ENCODE data around the gene PPP3CB.

The PPP3CB gene

DNA sequence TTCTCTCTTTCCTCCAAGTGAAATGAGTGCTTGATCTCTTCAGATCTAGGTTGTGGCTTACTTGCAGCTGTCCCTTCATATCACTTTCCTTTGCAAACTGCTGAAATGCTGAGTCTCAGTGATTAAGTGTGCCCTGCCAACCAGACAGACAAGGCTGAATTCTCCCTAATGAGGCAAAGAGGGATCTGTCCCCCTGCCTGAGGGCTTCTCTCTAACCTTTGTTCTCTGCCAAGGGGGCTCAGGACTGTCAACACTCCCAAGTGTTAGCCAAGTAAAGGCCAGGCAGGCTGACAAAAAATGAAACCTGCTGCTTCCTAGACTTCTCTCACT, 62.3 kb downstream of the PPP3CB start, which contains the start of gene MSS51:
MSS51 (minus strand) TSS at position 24 of the 330 bp plus-strand sequence. CDS start 5,277 bp downstream, outside the sequence.
- no peak for DNase-seq (ENCODE audit: extremely low spot score)
- ChIA-PET POLR2A (no interaction called here), CTCF (no interaction called here)
- TF ChIP-seq SUZ12 (IDR thresholded peaks at IDR 0.05) (no peak), ZNF384 (IDR thresholded peaks at IDR 0.05) (no peak), ELF4 (IDR thresholded peaks at IDR 0.05) (no peak), FOXA1 (IDR thresholded peaks at IDR 0.05) (no peak), BHLHE40 (IDR thresholded peaks at IDR 0.05; ENCODE audit: borderline replicate concordance) (no peak), HDGF (IDR thresholded peaks at IDR 0.05; ENCODE audit: borderline replicate concordance) (no peak)
- TF ChIP-seq, protein P1, sequence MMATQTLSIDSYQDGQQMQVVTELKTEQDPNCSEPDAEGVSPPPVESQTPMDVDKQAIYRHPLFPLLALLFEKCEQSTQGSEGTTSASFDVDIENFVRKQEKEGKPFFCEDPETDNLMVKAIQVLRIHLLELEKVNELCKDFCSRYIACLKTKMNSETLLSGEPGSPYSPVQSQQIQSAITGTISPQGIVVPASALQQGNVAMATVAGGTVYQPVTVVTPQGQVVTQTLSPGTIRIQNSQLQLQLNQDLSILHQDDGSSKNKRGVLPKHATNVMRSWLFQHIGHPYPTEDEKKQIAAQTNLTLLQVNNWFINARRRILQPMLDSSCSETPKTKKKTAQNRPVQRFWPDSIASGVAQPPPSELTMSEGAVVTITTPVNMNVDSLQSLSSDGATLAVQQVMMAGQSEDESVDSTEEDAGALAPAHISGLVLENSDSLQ (IDR thresholded peaks at IDR 0.05), result no peak

DNA sequence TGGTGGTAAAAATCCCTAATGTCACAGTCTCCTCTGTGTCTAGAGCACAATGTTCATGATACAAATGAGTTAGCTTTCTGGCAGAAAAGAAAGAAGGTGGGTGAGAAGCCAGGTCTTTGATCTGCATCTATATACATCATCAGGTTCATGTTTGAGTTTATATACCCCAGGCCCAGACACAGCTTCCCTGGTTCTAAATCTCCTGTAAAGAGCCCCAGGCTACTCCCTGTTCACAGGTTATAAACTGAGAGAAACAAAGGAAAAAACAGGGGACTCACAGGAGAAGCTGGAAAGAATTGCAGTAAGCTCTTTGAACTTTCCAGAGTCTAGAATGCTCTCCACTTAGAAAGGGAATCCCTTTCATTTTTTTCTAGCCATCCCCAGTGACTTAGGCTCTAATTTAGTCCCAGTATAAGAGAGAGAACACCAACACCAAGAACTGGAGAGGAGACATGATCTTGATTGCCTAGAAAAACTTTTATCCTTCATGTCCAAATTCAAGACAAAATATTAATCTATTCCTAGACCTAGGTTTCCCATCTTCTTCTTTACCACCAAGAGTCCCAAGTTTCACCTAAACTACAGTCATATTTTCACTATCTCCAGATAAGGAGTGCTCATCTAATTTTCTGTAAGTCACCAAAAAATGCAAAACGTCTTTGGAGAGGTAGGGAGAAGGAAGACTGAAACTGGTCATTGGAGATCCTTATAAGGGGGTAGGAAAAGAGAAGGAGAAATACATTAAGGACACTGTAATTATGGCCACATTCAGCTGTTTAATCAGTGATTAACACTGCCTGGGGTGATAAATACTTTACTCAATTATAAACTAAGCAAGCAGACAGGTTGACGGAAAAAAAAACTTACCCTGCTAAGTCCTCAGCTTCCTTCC, 62.9 kb downstream of the PPP3CB start:
- CTCF ChIA-PET, result no interaction called here
- TF ChIP-seq FOXM1 (IDR thresholded peaks at IDR 0.05; ENCODE audit: borderline replicate concordance) (no peak), TARDBP (IDR thresholded peaks at IDR 0.05) (no peak), CTBP1 (IDR thresholded peaks at IDR 0.05; ENCODE audit: borderline replicate concordance) (no peak), FOXA1 (IDR thresholded peaks at IDR 0.05) (no peak), HDGF (IDR thresholded peaks at IDR 0.05; ENCODE audit: borderline replicate concordance) (no peak), LEF1 (IDR thresholded peaks at IDR 0.05; ENCODE audit: borderline replicate concordance) (no peak)
- TF ChIP-seq, protein P1 (IDR thresholded peaks at IDR 0.05), result no peak
- POLR2A ChIA-PET, result no interaction called here
- no peak for DNase-seq (ENCODE audit: extremely low spot score)

DNA sequence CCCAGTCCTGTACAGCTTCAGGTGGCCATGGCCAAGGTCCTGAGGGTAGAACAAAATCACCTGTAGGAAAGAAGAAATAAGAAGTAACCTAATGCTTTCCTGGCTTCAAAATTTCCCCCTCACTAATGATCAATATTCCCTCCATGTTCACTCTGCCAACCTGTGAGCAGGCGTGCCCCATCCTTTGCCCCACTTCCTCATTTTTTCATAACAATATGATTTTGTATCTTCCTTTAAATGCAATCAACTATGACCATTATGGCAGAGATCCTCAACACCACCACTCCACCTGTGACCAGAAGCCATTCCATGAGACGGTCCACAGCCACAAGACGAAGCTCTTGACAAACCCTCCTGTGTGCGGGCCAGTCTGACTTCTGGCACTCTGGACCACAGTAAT, 69.5 kb downstream of the PPP3CB start:
- no peak for DNase-seq (ENCODE audit: extremely low spot score)
- CTCF ChIA-PET, result no interaction called here
- POLR2A ChIA-PET, result interaction anchor here (0.9 kb wide), 1 partner anchor 13 kb away, joined by 3 read pairs; no protein-coding TSS in a partner anchor
- TF ChIP-seq NFRKB (IDR thresholded peaks at IDR 0.05) (no peak), FOXM1 (IDR thresholded peaks at IDR 0.05; ENCODE audit: borderline replicate concordance) (no peak), SUZ12 (IDR thresholded peaks at IDR 0.05) (no peak), LEF1 (IDR thresholded peaks at IDR 0.05; ENCODE audit: borderline replicate concordance) (no peak), ZNF384 (IDR thresholded peaks at IDR 0.05) (no peak), FOXA1 (IDR thresholded peaks at IDR 0.05) (no peak), HDGF (IDR thresholded peaks at IDR 0.05; ENCODE audit: borderline replicate concordance) (no peak), CTBP1 (IDR thresholded peaks at IDR 0.05; ENCODE audit: borderline replicate concordance) (no peak), ARNT (IDR thresholded peaks at IDR 0.05) (no peak), ELF4 (IDR thresholded peaks at IDR 0.05) (no peak), SP1 (IDR thresholded peaks at IDR 0.05) (no peak), FOXK2 (IDR thresholded peaks at IDR 0.05) (no peak), L3MBTL2 (conservative IDR thresholded peaks at IDR 0.05) (no peak), BHLHE40 (IDR thresholded peaks at IDR 0.05; ENCODE audit: borderline replicate concordance) (no peak), TARDBP (IDR thresholded peaks at IDR 0.05) (no peak)
- TF ChIP-seq, protein P1 (IDR thresholded peaks at IDR 0.05), result no peak

DNA sequence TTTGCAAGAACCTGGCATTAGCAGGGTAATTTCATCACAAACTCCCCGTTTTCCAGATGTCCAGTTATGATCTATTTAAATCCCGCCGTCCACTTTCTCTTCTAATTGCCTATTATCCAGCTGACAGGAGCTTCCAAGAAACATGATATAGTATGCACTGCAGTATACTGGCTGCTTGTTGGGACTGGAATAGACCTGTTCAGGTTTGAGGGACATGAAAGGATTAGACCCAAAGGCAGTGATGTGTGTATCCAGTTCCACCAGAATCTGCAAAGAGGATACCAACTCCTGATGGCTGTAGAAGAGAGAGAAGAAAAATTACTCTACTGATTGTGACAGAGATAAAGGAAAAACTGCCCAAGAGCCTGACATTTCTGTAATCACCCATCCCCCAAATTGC, 71.3 kb downstream of the PPP3CB start:
- ChIA-PET CTCF (no interaction called here), POLR2A (no interaction called here)
- DNase-seq (ENCODE audit: extremely low spot score), result no peak
- TF ChIP-seq CTBP1 (IDR thresholded peaks at IDR 0.05; ENCODE audit: borderline replicate concordance) (no peak), FOXK2 (IDR thresholded peaks at IDR 0.05) (no peak), TARDBP (IDR thresholded peaks at IDR 0.05) (no peak), FOXA1 (IDR thresholded peaks at IDR 0.05) (no peak), SUZ12 (IDR thresholded peaks at IDR 0.05) (no peak)

DNA sequence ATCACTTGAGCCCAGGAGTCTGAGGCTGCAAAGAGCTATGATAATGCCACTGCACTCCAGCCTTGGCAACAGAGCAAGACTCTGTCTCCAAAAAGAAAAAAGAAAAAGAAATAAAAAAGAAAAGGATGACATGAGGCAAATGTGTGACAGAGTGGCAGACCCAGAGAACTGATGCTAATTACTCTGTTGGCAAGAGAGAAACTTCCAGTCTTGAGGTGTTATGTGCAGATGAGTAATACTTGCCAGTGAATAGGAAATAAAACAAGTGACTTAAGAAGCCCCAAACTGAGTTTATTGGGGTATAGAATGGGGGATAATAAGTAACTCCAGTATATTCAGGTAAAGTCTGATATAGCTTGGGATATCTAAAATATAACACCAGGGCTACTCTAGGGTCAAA, 72.5 kb downstream of the PPP3CB start:
- POLR2A ChIA-PET, result no interaction called here
- DNase-seq (ENCODE audit: extremely low spot score), result no peak
- no peak for TF ChIP-seq TARDBP (IDR thresholded peaks at IDR 0.05)
- no peak for TF ChIP-seq FOXK2 (IDR thresholded peaks at IDR 0.05)
- TF ChIP-seq ARNT (IDR thresholded peaks at IDR 0.05), result no peak
- no peak for TF ChIP-seq L3MBTL2 (conservative IDR thresholded peaks at IDR 0.05)
- no peak for TF ChIP-seq CTBP1 (IDR thresholded peaks at IDR 0.05; ENCODE audit: borderline replicate concordance)
- TF ChIP-seq FOXA1 (IDR thresholded peaks at IDR 0.05), result no peak
- TF ChIP-seq BHLHE40 (IDR thresholded peaks at IDR 0.05; ENCODE audit: borderline replicate concordance), result no peak
- CTCF ChIA-PET, result no interaction called here

DNA sequence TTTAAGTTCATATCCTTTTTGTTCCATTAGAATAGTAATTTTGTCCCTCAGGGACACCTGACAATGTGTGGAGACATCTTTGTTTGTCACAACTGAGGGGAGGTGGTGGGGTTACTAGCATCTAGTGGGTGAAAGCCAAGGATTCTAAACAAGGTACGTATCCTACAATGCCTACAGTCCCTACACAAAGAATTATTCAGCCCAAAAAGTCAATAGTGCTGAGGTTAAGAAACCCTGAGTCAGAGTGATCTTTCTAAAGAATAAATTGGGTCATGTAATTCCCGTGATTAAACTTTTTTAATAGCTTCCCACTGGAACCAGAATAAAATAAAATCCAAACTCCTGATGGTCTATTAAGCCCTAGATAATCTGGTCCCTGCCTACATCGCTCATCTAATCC, 79.3 kb downstream of the PPP3CB start:
- ChIA-PET POLR2A (no interaction called here), CTCF (no interaction called here)
- no peak for TF ChIP-seq L3MBTL2 (conservative IDR thresholded peaks at IDR 0.05)
- TF ChIP-seq SP1 (IDR thresholded peaks at IDR 0.05), result no peak
- TF ChIP-seq NFRKB (IDR thresholded peaks at IDR 0.05), result no peak
- TF ChIP-seq SUZ12 (IDR thresholded peaks at IDR 0.05), result no peak
- TF ChIP-seq ZNF384 (IDR thresholded peaks at IDR 0.05), result no peak
- TF ChIP-seq HDGF (IDR thresholded peaks at IDR 0.05; ENCODE audit: borderline replicate concordance), result no peak
- no peak for TF ChIP-seq BHLHE40 (IDR thresholded peaks at IDR 0.05; ENCODE audit: borderline replicate concordance)
- TF ChIP-seq TARDBP (IDR thresholded peaks at IDR 0.05), result no peak
- TF ChIP-seq FOXA1 (IDR thresholded peaks at IDR 0.05), result no peak
- no peak for TF ChIP-seq ELF4 (IDR thresholded peaks at IDR 0.05)
- no peak for TF ChIP-seq LEF1 (IDR thresholded peaks at IDR 0.05; ENCODE audit: borderline replicate concordance)
- TF ChIP-seq, protein P1 (IDR thresholded peaks at IDR 0.05), result no peak
- no peak for TF ChIP-seq CTBP1 (IDR thresholded peaks at IDR 0.05; ENCODE audit: borderline replicate concordance)
- no peak for TF ChIP-seq FOXK2 (IDR thresholded peaks at IDR 0.05)
- no peak for DNase-seq (ENCODE audit: extremely low spot score)

All from HEK293T (cell line).